GM12891 (cell line): Measurements from ENCODE around the gene RUFY4.

ENCODE experiments used
- POLR2A ChIP-seq: IDR thresholded peaks from 2 replicates; pipeline ENCODE4 v1.6.1; 2011; ENCODE audit warnings: low read depth, low read length, control low read depth
- POLR2AphosphoS5 ChIP-seq: IDR thresholded peaks from 2 replicates; pipeline ENCODE4 v1.6.1; 2011; ENCODE audit warnings: low read depth, low read length, control low read depth
- SPI1 ChIP-seq: IDR thresholded peaks from 2 replicates; pipeline ENCODE4 v1.6.1; 2011; ENCODE audit warnings: low read depth, low read length, control low read depth
- TAF1 ChIP-seq: IDR thresholded peaks from 2 replicates; pipeline ENCODE4 v1.6.1; 2011; ENCODE audit warnings: low read depth, low read length, control low read depth

- no peak for TF ChIP-seq TAF1
- no peak for TF ChIP-seq POLR2A
- TF ChIP-seq POLR2AphosphoS5: no peak
- no peak for TF ChIP-seq SPI1
Observed at GRCh38 chr2:218072478-218073024, 3.5 kb downstream of the RUFY4 start.
